ENCODE measurements around the gene CENPB. TPM values are rescaled to one million over a fixed set of nuclear protein-coding genes. Genes with fewer than 3 reads are reported as not detected.

Gene CENPB
- total RNA-seq, 2 donors from 2014 or later = 43.0 to 50.7 TPM

- Histone ChIP-seq H3K9ac (ENCODE audit: extremely low read depth, low read length, poor library complexity, severe bottlenecking) (no peak overlapping the region), H3K27ac (ENCODE audit: low read depth, low read length) (no peak overlapping the region), H3K4me3 (ENCODE audit: low read length) (no peak overlapping the region), H3K27me3 (ENCODE audit: control insufficient read depth, insufficient read depth, low read length, poor library complexity, severe bottlenecking) (no peaks in the 10 kb centered on the region), H3K9me3 (ENCODE audit: control insufficient read depth, low read length) (no peaks in the 10 kb centered on the region), H3K36me3 (ENCODE audit: control insufficient read depth, insufficient read depth, low read length) (peaks cover 8% of the 10 kb centered on the region), H3K4me1 (ENCODE audit: control insufficient read depth, insufficient read depth, low read length) (peaks cover 4% of the 10 kb centered on the region)
- Mint-ChIP-seq H3K27me3 (ENCODE audit: insufficient read depth) (no peaks in the 10 kb centered on the region), H3K4me1 (peaks cover 14% of the 10 kb centered on the region), H3K27ac (no peak overlapping the region), H3K9me3 (peaks cover 1% of the 10 kb centered on the region), H3K36me3 (ENCODE audit: low read depth) (peaks cover 22% of the 10 kb centered on the region), H3K4me3 (no peak overlapping the region)
- TF ChIP-seq CTCF (conservative IDR thresholded peaks at IDR 0.05) = no peak
- WGBS, 2 experiments (ENCODE audit: insufficient coverage in 1 of 2, insufficient read length in 1 of 2) = 93% methylated on average over 3 of the region's 3 CpGs; no CpG with 5 or more reads in 1 of the 2 experiments
- no peak for DNase-seq
These were observed 22.0 kb upstream of the CENPB start for GRCh38 chr20:3808544-3808943.

- peaks cover 21% of the 10 kb centered on the region for H3K4me1 Mint-ChIP-seq
- peaks cover 31% of the 10 kb centered on the region for H3K36me3 ChIP-seq (ENCODE audit: control insufficient read depth, insufficient read depth, low read length)
- no peak overlapping the region for H3K4me3 Mint-ChIP-seq
- H3K4me3 ChIP-seq (ENCODE audit: low read length) = no peak overlapping the region
- H3K27ac Mint-ChIP-seq = no peak overlapping the region
- no peaks in the 10 kb centered on the region for H3K9me3 ChIP-seq (ENCODE audit: control insufficient read depth, low read length)
- no peaks in the 10 kb centered on the region for H3K27me3 ChIP-seq (ENCODE audit: control insufficient read depth, insufficient read depth, low read length, poor library complexity, severe bottlenecking)
- TF ChIP-seq CTCF (conservative IDR thresholded peaks at IDR 0.05) = no peak
- peaks cover 43% of the 10 kb centered on the region for H3K36me3 Mint-ChIP-seq (ENCODE audit: low read depth)
- peaks cover 8% of the 10 kb centered on the region for H3K4me1 ChIP-seq (ENCODE audit: control insufficient read depth, insufficient read depth, low read length)
- no peak overlapping the region for H3K9ac ChIP-seq (ENCODE audit: extremely low read depth, low read length, poor library complexity, severe bottlenecking)
- WGBS, 2 experiments (ENCODE audit: insufficient coverage in 1 of 2, insufficient read length in 1 of 2) = 92 to 95% methylated on average over 5 to 11 of the region's 11 CpGs
- no peak overlapping the region for H3K27ac ChIP-seq (ENCODE audit: low read depth, low read length)
- no peak for DNase-seq
- H3K9me3 Mint-ChIP-seq = peaks cover 1% of the 10 kb centered on the region
- no peaks in the 10 kb centered on the region for H3K27me3 Mint-ChIP-seq (ENCODE audit: insufficient read depth)
These were observed 18.2 kb upstream of the CENPB start for GRCh38 chr20:3804781-3805180.

GRCh38 chr20:3804254-3804751 lies 17.8 kb upstream of the CENPB start:
- no peak for TF ChIP-seq CTCF (conservative IDR thresholded peaks at IDR 0.05)
- WGBS, 2 experiments (ENCODE audit: insufficient coverage in 1 of 2, insufficient read length in 1 of 2) = 85 to 90% methylated on average over 8 to 10 of the region's 11 CpGs
- DNase-seq = no peak
- no peak overlapping the region for H3K9ac ChIP-seq (ENCODE audit: extremely low read depth, low read length, poor library complexity, severe bottlenecking)
- no peak overlapping the region for H3K4me3 Mint-ChIP-seq
- H3K4me1 Mint-ChIP-seq = peaks cover 25% of the 10 kb centered on the region
- H3K27ac Mint-ChIP-seq = no peak overlapping the region
- H3K4me3 ChIP-seq (ENCODE audit: low read length) = no peak overlapping the region
- H3K4me1 ChIP-seq (ENCODE audit: control insufficient read depth, insufficient read depth, low read length) = peaks cover 11% of the 10 kb centered on the region
- H3K27me3 ChIP-seq (ENCODE audit: control insufficient read depth, insufficient read depth, low read length, poor library complexity, severe bottlenecking) = no peaks in the 10 kb centered on the region
- H3K27ac ChIP-seq (ENCODE audit: low read depth, low read length) = no peak overlapping the region
- H3K9me3 Mint-ChIP-seq = peaks cover 1% of the 10 kb centered on the region
- H3K9me3 ChIP-seq (ENCODE audit: control insufficient read depth, low read length) = no peaks in the 10 kb centered on the region
- H3K36me3 Mint-ChIP-seq (ENCODE audit: low read depth) = peaks cover 43% of the 10 kb centered on the region
- peaks cover 31% of the 10 kb centered on the region for H3K36me3 ChIP-seq (ENCODE audit: control insufficient read depth, insufficient read depth, low read length)
- no peaks in the 10 kb centered on the region for H3K27me3 Mint-ChIP-seq (ENCODE audit: insufficient read depth)
